HepG2 (cell line): ENCODE results near the gene SLC9A5. TPM values are rescaled to one million over a fixed set of nuclear protein-coding genes. Genes with fewer than 3 reads are reported as not detected.

Experiments
- CHCHD3 ChIP-seq: sonication (generic); formaldehyde crosslinking; IDR thresholded peaks from 2 replicates; pipeline ENCODE4 v1.8.0; 2022; ENCODE audit warnings: mild to moderate bottlenecking, missing genetic modification reagents, moderate library complexity
- DR1 ChIP-seq: sonication (generic); formaldehyde crosslinking; IDR thresholded peaks from 2 replicates; pipeline ENCODE4 v1.8.0; 2021; ENCODE audit warnings: mild to moderate bottlenecking, missing genetic modification reagents, inconsistent platforms
- JUNB ChIP-seq: sonication (generic); formaldehyde crosslinking; IDR thresholded peaks from 2 replicates; pipeline ENCODE4 v1.8.0; 2022; ENCODE audit warnings: missing genetic modification reagents, mild to moderate bottlenecking, borderline replicate concordance
- SMC3 ChIP-seq: IDR thresholded peaks from 2 replicates; pipeline ENCODE4 v1.6.1; 2011; ENCODE audit warnings: low read length, improper control_type of control experiment
- STAG1 ChIP-seq: sonication (generic); formaldehyde crosslinking; IDR thresholded peaks from 2 replicates; pipeline ENCODE4 v1.4.0; 2020; ENCODE audit warnings: missing genetic modification reagents
- ZMYM4 ChIP-seq: sonication (generic); formaldehyde crosslinking; IDR thresholded peaks from 2 replicates; pipeline ENCODE4 v1.8.1; 2023; ENCODE audit warnings: mild to moderate bottlenecking, missing genetic modification reagents
- ZNF225 ChIP-seq: sonication (generic); formaldehyde crosslinking; IDR thresholded peaks from 2 replicates; pipeline ENCODE4 v1.4.0; 2020; ENCODE audit warnings: mild to moderate bottlenecking, missing genetic modification reagents
- ZNF564 ChIP-seq: sonication (generic); formaldehyde crosslinking; IDR thresholded peaks from 2 replicates; pipeline ENCODE4 v1.8.1; 2023; ENCODE audit warnings: mild to moderate bottlenecking, missing genetic modification reagents
- ZNF577 ChIP-seq: sonication (generic); formaldehyde crosslinking; IDR thresholded peaks from 2 replicates; pipeline ENCODE4 v1.4.0; 2020; ENCODE audit warnings: mild to moderate bottlenecking, low read depth, missing genetic modification reagents, borderline replicate concordance
- ZNF816 ChIP-seq: sonication (generic); formaldehyde crosslinking; IDR thresholded peaks from 2 replicates; pipeline ENCODE4 v1.8.0; 2022; ENCODE audit warnings: missing genetic modification reagents, mild to moderate bottlenecking, borderline replicate concordance
- polyA plus RNA-seq, 8 experiments: library from polyadenylated mRNA; depleted of rRNA in 3 of 8; stranded (reverse) in 7 of 8; unstranded in 1 of 8; fragments of >200 nt; fragmentation: Illumina TruSeq in 4 of 8; extraction: Trizol in 4 of 8; gene quantifications; 2 replicates each; pipeline versions ENCODE4 v1.2.1 to v1.2.3, GENCODE V29; 2011 to 2016; ENCODE audit warnings: low read depth in 4 of 8, missing spikeins in 1 of 8, mixed read lengths in 1 of 8; ENCODE audit not compliant: insufficient read depth in 1 of 8
- total RNA-seq, 5 experiments: library from RNA; depleted of rRNA; stranded (reverse); fragments of >200 nt; fragmentation: Illumina TruSeq; extraction: Trizol; gene quantifications; 2 replicates each; pipeline ENCODE4 v1.2.3, GENCODE V29; 2016; ENCODE audit warnings: low read depth in 1 of 5
- TF ChIP-seq, protein P1 (sequence below): sonication (generic); formaldehyde crosslinking; IDR thresholded peaks from 2 replicates; pipeline ENCODE4 v1.4.0; 2020; ENCODE audit warnings: missing genetic modification reagents
- TF ChIP-seq, protein P2 (sequence below): sonication (generic); formaldehyde crosslinking; IDR thresholded peaks from 2 replicates; pipeline ENCODE4 v1.8.0; 2022; ENCODE audit warnings: missing genetic modification reagents, low read depth, mild to moderate bottlenecking, borderline replicate concordance
- TF ChIP-seq, protein P3 (sequence below): sonication (generic); formaldehyde crosslinking; IDR thresholded peaks from 2 replicates; pipeline ENCODE4 v1.4.0; 2020; ENCODE audit warnings: missing genetic modification reagents
- TF ChIP-seq, protein P4 (sequence below): sonication (generic); formaldehyde crosslinking; conservative IDR thresholded peaks from 2 replicates; pipeline ENCODE4 v1.8.1; 2023; ENCODE audit warnings: missing genetic modification reagents
- TF ChIP-seq, protein P5 (sequence below): IDR thresholded peaks from 2 replicates; pipeline ENCODE4 v1.6.1; 2016
- TF ChIP-seq, protein P6 (sequence below): sonication (generic); formaldehyde crosslinking; IDR thresholded peaks from 2 replicates; pipeline ENCODE4 v1.9.0; 2022; ENCODE audit warnings: missing genetic modification reagents, mild to moderate bottlenecking, borderline replicate concordance

Gene SLC9A5
- total and polyA plus RNA-seq, 2 of the 13 experiments (the other 11 are each of a cell fraction or from before 2014, with no cell fraction given): 0.58 to 1.4 TPM

DNA sequence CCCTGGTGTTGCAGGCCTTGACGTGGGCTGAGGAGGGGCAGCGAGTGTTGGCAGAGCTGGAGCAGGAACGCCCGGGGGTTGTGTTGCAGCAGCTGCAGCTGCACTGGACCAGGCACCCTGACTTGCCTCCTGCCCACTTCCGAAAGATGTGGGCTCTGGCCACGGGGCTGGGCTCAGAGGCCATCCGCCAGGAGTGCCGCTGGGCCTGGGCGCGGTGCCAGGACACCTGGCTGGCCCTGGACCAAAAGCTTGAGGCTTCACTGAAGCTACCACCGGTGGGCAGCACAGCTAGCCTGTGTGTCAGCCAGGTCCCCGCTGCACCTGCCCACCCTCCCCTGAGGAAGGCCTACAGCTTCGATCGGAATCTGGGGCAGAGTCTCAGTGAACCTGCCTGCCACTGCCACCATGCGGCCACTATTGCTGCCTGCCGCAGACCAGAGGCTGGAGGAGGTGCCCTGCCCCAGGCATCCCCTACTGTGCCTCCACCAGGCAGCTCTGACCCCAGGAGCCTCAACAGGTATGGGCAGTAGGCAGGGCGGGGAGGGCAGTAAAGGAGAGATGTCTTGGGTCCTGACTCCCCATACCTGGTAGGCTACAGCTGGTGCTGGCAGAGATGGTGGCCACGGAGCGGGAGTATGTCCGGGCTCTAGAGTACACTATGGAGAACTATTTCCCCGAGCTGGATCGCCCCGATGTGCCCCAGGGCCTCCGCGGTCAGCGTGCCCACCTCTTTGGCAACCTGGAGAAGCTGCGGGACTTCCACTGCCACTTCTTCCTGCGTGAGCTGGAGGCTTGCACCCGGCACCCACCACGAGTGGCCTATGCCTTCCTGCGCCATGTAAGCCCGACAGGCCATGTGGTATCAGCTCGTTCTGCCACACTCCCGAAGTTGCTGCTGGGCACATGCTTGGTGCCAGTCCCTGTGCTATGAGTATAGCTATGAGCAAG, 36.2 kb downstream of the SLC9A5 start (continued):
- TF ChIP-seq, protein P1, sequence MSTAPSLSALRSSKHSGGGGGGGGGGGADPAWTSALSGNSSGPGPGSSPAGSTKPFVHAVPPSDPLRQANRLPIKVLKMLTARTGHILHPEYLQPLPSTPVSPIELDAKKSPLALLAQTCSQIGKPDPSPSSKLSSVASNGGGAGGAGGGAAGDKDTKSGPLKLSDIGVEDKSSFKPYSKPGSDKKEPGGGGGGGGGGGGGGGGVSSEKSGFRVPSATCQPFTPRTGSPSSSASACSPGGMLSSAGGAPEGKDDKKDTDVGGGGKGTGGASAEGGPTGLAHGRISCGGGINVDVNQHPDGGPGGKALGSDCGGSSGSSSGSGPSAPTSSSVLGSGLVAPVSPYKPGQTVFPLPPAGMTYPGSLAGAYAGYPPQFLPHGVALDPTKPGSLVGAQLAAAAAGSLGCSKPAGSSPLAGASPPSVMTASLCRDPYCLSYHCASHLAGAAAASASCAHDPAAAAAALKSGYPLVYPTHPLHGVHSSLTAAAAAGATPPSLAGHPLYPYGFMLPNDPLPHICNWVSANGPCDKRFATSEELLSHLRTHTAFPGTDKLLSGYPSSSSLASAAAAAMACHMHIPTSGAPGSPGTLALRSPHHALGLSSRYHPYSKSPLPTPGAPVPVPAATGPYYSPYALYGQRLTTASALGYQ (CRISPR knock-in tag): no peak
- TF ChIP-seq, protein P2, sequence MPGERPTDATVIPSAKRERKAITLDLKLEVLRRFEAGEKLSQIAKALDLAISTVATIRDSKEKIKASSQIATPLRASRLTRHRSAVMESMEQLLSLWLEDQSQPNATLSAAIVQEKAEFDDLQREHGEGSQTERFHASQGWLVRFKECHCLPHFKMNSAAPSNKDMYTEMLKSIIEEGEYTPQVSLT (CRISPR knock-in tag): no peak
- TF ChIP-seq, protein P3, sequence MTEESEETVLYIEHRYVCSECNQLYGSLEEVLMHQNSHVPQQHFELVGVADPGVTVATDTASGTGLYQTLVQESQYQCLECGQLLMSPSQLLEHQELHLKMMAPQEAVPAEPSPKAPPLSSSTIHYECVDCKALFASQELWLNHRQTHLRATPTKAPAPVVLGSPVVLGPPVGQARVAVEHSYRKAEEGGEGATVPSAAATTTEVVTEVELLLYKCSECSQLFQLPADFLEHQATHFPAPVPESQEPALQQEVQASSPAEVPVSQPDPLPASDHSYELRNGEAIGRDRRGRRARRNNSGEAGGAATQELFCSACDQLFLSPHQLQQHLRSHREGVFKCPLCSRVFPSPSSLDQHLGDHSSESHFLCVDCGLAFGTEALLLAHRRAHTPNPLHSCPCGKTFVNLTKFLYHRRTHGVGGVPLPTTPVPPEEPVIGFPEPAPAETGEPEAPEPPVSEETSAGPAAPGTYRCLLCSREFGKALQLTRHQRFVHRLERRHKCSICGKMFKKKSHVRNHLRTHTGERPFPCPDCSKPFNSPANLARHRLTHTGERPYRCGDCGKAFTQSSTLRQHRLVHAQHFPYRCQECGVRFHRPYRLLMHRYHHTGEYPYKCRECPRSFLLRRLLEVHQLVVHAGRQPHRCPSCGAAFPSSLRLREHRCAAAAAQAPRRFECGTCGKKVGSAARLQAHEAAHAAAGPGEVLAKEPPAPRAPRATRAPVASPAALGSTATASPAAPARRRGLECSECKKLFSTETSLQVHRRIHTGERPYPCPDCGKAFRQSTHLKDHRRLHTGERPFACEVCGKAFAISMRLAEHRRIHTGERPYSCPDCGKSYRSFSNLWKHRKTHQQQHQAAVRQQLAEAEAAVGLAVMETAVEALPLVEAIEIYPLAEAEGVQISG (CRISPR knock-in tag): peak; percentile 55
- TF ChIP-seq ZNF564 (CRISPR knock-in tag) (0 out of 2 replicates have a peak, but pooled peaks have one; percentile 6), JUNB (no peak), ZMYM4 (CRISPR knock-in tag) (no peak; the same call in 1 of the 2 replicates), STAG1 (peak; percentile 76), DR1 (peak; percentile 51; the same call in 1 of the 2 replicates), CHCHD3 (no peak), ZNF816 (no peak), ZNF577 (CRISPR knock-in tag) (no peak), ZNF225 (no peak), SMC3 (peak; percentile 52; the same call in 1 of the 2 replicates)
- TF ChIP-seq, protein P4, sequence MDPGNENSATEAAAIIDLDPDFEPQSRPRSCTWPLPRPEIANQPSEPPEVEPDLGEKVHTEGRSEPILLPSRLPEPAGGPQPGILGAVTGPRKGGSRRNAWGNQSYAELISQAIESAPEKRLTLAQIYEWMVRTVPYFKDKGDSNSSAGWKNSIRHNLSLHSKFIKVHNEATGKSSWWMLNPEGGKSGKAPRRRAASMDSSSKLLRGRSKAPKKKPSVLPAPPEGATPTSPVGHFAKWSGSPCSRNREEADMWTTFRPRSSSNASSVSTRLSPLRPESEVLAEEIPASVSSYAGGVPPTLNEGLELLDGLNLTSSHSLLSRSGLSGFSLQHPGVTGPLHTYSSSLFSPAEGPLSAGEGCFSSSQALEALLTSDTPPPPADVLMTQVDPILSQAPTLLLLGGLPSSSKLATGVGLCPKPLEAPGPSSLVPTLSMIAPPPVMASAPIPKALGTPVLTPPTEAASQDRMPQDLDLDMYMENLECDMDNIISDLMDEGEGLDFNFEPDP (CRISPR knock-in tag): no peak
- TF ChIP-seq, protein P5, sequence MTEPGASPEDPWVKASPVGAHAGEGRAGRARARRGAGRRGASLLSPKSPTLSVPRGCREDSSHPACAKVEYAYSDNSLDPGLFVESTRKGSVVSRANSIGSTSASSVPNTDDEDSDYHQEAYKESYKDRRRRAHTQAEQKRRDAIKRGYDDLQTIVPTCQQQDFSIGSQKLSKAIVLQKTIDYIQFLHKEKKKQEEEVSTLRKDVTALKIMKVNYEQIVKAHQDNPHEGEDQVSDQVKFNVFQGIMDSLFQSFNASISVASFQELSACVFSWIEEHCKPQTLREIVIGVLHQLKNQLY (CRISPR knock-in tag): no peak
- TF ChIP-seq, protein P6, sequence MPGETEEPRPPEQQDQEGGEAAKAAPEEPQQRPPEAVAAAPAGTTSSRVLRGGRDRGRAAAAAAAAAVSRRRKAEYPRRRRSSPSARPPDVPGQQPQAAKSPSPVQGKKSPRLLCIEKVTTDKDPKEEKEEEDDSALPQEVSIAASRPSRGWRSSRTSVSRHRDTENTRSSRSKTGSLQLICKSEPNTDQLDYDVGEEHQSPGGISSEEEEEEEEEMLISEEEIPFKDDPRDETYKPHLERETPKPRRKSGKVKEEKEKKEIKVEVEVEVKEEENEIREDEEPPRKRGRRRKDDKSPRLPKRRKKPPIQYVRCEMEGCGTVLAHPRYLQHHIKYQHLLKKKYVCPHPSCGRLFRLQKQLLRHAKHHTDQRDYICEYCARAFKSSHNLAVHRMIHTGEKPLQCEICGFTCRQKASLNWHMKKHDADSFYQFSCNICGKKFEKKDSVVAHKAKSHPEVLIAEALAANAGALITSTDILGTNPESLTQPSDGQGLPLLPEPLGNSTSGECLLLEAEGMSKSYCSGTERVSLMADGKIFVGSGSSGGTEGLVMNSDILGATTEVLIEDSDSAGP: peak; percentile 52; the same call in 1 of the 2 replicates
